H1 (cell line): Measurements from ENCODE around the gene UHRF1. TPM values are rescaled to one million over a fixed set of nuclear protein-coding genes. Genes with fewer than 3 reads are reported as not detected.

Source experiments
- CTCF ChIA-PET: fragments of 300-600 bp; sonication (Branson Sonifier 250); formaldehyde crosslinking; loops from one replicate; lab custom pipeline; 2021; ENCODE audit not compliant: partially characterized antibody; lab: Charles Lee
- POLR2A ChIA-PET: fragments of 300-600 bp; sonication (Branson Sonifier 250); formaldehyde crosslinking; loops from one replicate; lab custom pipeline; 2021; ENCODE audit warnings: inconsistent platforms; ENCODE audit not compliant: partially characterized antibody; lab: Charles Lee
- DNase-seq, 2 experiments: peaks; one replicate each; pipeline versions ENCODE4 v3.0.0 to v3.0.0-alpha.2; 2010 to 2022; ENCODE audit warnings: low spot score in 2 of 2, low read depth in 1 of 2, mixed read lengths in 1 of 2
- FAIRE-seq: peaks from 2 replicates; lab custom pipeline; 2011; peaks lifted over from hg19 to GRCh38; lab: Jason Lieb, UNC
- H2AFZ ChIP-seq: 2 replicates; pipeline ENCODE4 v1.8.1; 2012; ENCODE audit warnings: low read length, inconsistent platforms
- H2AK5ac ChIP-seq: 2 replicates; pipeline ENCODE4 v1.6.1; 2013; ENCODE audit warnings: low read depth, low read length
- H2BK120ac ChIP-seq: replicated peaks from 2 replicates; pipeline ENCODE3; 2013; ENCODE audit warnings: low read depth, low read length, inconsistent platforms
- H2BK12ac ChIP-seq: 2 replicates; pipeline ENCODE4 v1.6.1; 2013; ENCODE audit warnings: low read depth, low read length
- H2BK15ac ChIP-seq: 2 replicates; pipeline ENCODE4 v1.6.1; 2013; ENCODE audit warnings: low read length
- H2BK20ac ChIP-seq: 2 replicates; pipeline ENCODE4 v1.6.1; 2013; ENCODE audit warnings: low read length
- H2BK5ac ChIP-seq: 2 replicates; pipeline ENCODE4 v1.6.1; 2013; ENCODE audit warnings: low read depth, low read length
- H3K14ac ChIP-seq: 2 replicates; pipeline ENCODE4 v1.6.1; 2013; ENCODE audit warnings: inconsistent platforms; ENCODE audit not compliant: insufficient read length
- H3K18ac ChIP-seq: 2 replicates; pipeline ENCODE4 v1.6.1; 2013; ENCODE audit warnings: low read length; ENCODE audit errors: extremely low read depth
- H3K23ac ChIP-seq: 2 replicates; pipeline ENCODE4 v1.6.1; 2013; ENCODE audit warnings: inconsistent platforms; ENCODE audit not compliant: insufficient read length
- H3K23me2 ChIP-seq: 2 replicates; pipeline ENCODE4 v1.6.1; 2013; ENCODE audit warnings: low read depth, low read length
- H3K27ac ChIP-seq: 2 replicates; pipeline ENCODE4 v1.6.1; 2011; ENCODE audit warnings: low read depth, low read length, inconsistent platforms
- H3K27me3 ChIP-seq, 4 experiments: replicated peaks in 1 of 4; 1 replicate in 1 of 4; 2 replicates in 3 of 4; pipeline versions ENCODE4 v1.6.1 to v1.8.1; 2011 to 2013; ENCODE audit warnings: low read length in 3 of 4, mild to moderate bottlenecking in 3 of 4, inconsistent platforms in 2 of 4, mixed read lengths in 2 of 4, moderate library complexity in 1 of 4; ENCODE audit not compliant: control insufficient read depth in 3 of 4, insufficient read depth in 3 of 4; ENCODE audit errors: extremely low read depth in 1 of 4
- H3K36me3 ChIP-seq, 4 experiments: 2 replicates each; pipeline versions ENCODE4 v1.6.1 to v1.8.1; 2011 to 2013; ENCODE audit warnings: mild to moderate bottlenecking in 4 of 4, low read length in 3 of 4, moderate library complexity in 2 of 4, control low read depth in 1 of 4, inconsistent platforms in 1 of 4; ENCODE audit not compliant: insufficient read depth in 4 of 4, control insufficient read depth in 2 of 4
- H3K4ac ChIP-seq: replicated peaks from 2 replicates; pipeline ENCODE3; 2013; ENCODE audit warnings: low read length, low read depth, mixed read lengths, inconsistent platforms; ENCODE audit not compliant: insufficient read length
- H3K4me1 ChIP-seq, 4 experiments: replicated peaks in 1 of 4; 1 replicate in 1 of 4; 2 replicates in 3 of 4; pipeline versions ENCODE4 v1.6.1 to v1.8.1; 2011 to 2013; ENCODE audit warnings: low read length in 3 of 4, inconsistent platforms in 2 of 4, mixed read lengths in 1 of 4; ENCODE audit not compliant: insufficient read depth in 4 of 4, control insufficient read depth in 3 of 4
- H3K4me2 ChIP-seq, 2 experiments: 2 replicates each; pipeline versions ENCODE4 v1.6.1 to v1.8.1; 2011 to 2013; ENCODE audit warnings: low read depth in 2 of 2, low read length in 2 of 2, control low read depth in 1 of 2, inconsistent platforms in 1 of 2, mild to moderate bottlenecking in 1 of 2; ENCODE audit not compliant: insufficient read depth in 1 of 2
- H3K4me3 ChIP-seq, 4 experiments: fragments of 200-600, 300-600 bp in 1 of 4; sonication (generic), shearing (Covaris generic), sonication (Bioruptor Twin) in 1 of 4; 2 replicates each; pipeline versions ENCODE4 v1.5.1 to v1.8.1; 2011 to 2016; ENCODE audit warnings: low read length in 4 of 4, low read depth in 3 of 4, control low read depth in 2 of 4, inconsistent platforms in 2 of 4, mild to moderate bottlenecking in 2 of 4, mixed read lengths in 1 of 4, moderate library complexity in 1 of 4; ENCODE audit not compliant: insufficient read depth in 2 of 4; ENCODE audit errors: extremely low read depth in 1 of 4
- H3K56ac ChIP-seq: replicated peaks from 2 replicates; pipeline ENCODE3; 2013; ENCODE audit warnings: low read depth, mild to moderate bottlenecking, mixed read lengths, low read length, inconsistent platforms; ENCODE audit not compliant: insufficient read length
- H3K79me1 ChIP-seq: 2 replicates; pipeline ENCODE4 v1.6.1; 2013; ENCODE audit warnings: low read depth, low read length, control low read depth
- H3K79me2 ChIP-seq, 2 experiments: 2 replicates each; pipeline versions ENCODE4 v1.6.1 to v1.8.1; 2012 to 2013; ENCODE audit warnings: low read length in 2 of 2, mild to moderate bottlenecking in 2 of 2, inconsistent platforms in 1 of 2; ENCODE audit not compliant: insufficient read depth in 2 of 2, control insufficient read depth in 1 of 2
- H3K9ac ChIP-seq, 4 experiments: replicated peaks in 1 of 4; 1 replicate in 1 of 4; 2 replicates in 3 of 4; pipeline versions ENCODE4 v1.6.1 to v1.8.1; 2011 to 2013; ENCODE audit warnings: low read depth in 3 of 4, low read length in 3 of 4, control low read depth in 2 of 4, mild to moderate bottlenecking in 2 of 4, moderate library complexity in 2 of 4, inconsistent platforms in 1 of 4; ENCODE audit errors: extremely low read depth in 1 of 4
- H3K9me3 ChIP-seq, 2 experiments: 2 replicates each; pipeline versions ENCODE4 v1.6.1 to v1.8.1; 2012 to 2013; ENCODE audit warnings: mild to moderate bottlenecking in 2 of 2, moderate library complexity in 2 of 2, control low read depth in 1 of 2, inconsistent platforms in 1 of 2, low read depth in 1 of 2, low read length in 1 of 2, mixed read lengths in 1 of 2; ENCODE audit not compliant: insufficient read depth in 2 of 2
- H4K20me1 ChIP-seq, 2 experiments: replicated peaks in 1 of 2; 2 replicates each; pipeline versions ENCODE3 to v1.8.1; 2011 to 2013; ENCODE audit warnings: inconsistent platforms in 2 of 2, low read length in 2 of 2, mild to moderate bottlenecking in 1 of 2; ENCODE audit not compliant: insufficient read depth in 2 of 2, control insufficient read depth in 1 of 2
- H4K5ac ChIP-seq: 2 replicates; pipeline ENCODE4 v1.6.1; 2013; ENCODE audit warnings: low read length, low read depth, mixed read lengths, inconsistent platforms; ENCODE audit not compliant: insufficient read length
- H4K8ac ChIP-seq: 2 replicates; pipeline ENCODE4 v1.8.0; 2013; ENCODE audit warnings: mild to moderate bottlenecking, moderate library complexity, low read length, inconsistent platforms; ENCODE audit not compliant: insufficient read depth; ENCODE audit errors: extremely low read depth
- H4K91ac ChIP-seq: replicated peaks from 2 replicates; pipeline ENCODE3; 2013; ENCODE audit warnings: low read length, mixed read lengths, inconsistent platforms; ENCODE audit not compliant: insufficient read length
- BRCA1 ChIP-seq: IDR thresholded peaks from 2 replicates; pipeline ENCODE4 v1.6.1; 2012; ENCODE audit warnings: low read depth, low read length, improper control_type of control experiment
- CREB1 ChIP-seq: IDR thresholded peaks from 2 replicates; pipeline ENCODE4 v1.6.1; 2012; ENCODE audit warnings: inconsistent platforms
- CTBP2 ChIP-seq: IDR thresholded peaks from 2 replicates; pipeline ENCODE4 v1.7.0; 2011; ENCODE audit warnings: borderline replicate concordance, mild to moderate bottlenecking, moderate library complexity, mixed read lengths, low read length; ENCODE audit not compliant: insufficient read depth, insufficient read length
- EZH2 ChIP-seq: fragments of 200-600 bp; sonication (generic); IDR thresholded peaks from 2 replicates; pipeline ENCODE4 v1.7.1; 2012; ENCODE audit warnings: low read depth, mild to moderate bottlenecking, moderate library complexity, low read length, inconsistent platforms; ENCODE audit not compliant: severe bottlenecking
- FOSL1 ChIP-seq: IDR thresholded peaks from 2 replicates; pipeline ENCODE4 v1.6.1; 2011; ENCODE audit warnings: mild to moderate bottlenecking, low read depth, low read length, moderate library complexity; ENCODE audit not compliant: insufficient read depth
- KDM1A ChIP-seq: fragments of 200-600, 300-600 bp; sonication (generic); IDR thresholded peaks from 2 replicates; pipeline ENCODE4 v1.7.1; 2016; ENCODE audit warnings: mild to moderate bottlenecking, low read length, borderline replicate concordance
- MAX ChIP-seq: IDR thresholded peaks from 2 replicates; pipeline ENCODE4 v1.6.1; 2012; ENCODE audit warnings: inconsistent platforms
- NANOG ChIP-seq: IDR thresholded peaks from 2 replicates; pipeline ENCODE4 v1.6.1; 2011; ENCODE audit warnings: low read length, low read depth, mild to moderate bottlenecking, inconsistent platforms; ENCODE audit not compliant: insufficient read depth, poor library complexity, severe bottlenecking
- PHF8 ChIP-seq: fragments of 200-600 bp; sonication (generic); conservative IDR thresholded peaks from 2 replicates; pipeline ENCODE4 v1.7.1; 2012; ENCODE audit warnings: low read depth, mild to moderate bottlenecking, inconsistent platforms, low read length, moderate library complexity
- RXRA ChIP-seq: IDR thresholded peaks from 2 replicates; pipeline ENCODE4 v1.6.1; 2011; ENCODE audit warnings: low read depth, mild to moderate bottlenecking, low read length, moderate library complexity; ENCODE audit not compliant: insufficient read depth
- SIN3A ChIP-seq, 2 experiments: IDR thresholded peaks in 1 of 2; conservative IDR thresholded peaks in 1 of 2; 2 replicates each; pipeline ENCODE4 v1.6.1; 2011 to 2012; ENCODE audit warnings: low read length in 2 of 2, improper control_type of control experiment in 1 of 2, low read depth in 1 of 2, mild to moderate bottlenecking in 1 of 2
- TCF12 ChIP-seq: IDR thresholded peaks from 2 replicates; pipeline ENCODE4 v1.6.1; 2011; ENCODE audit warnings: low read depth, mild to moderate bottlenecking, low read length
- WGBS, 2 experiments: shearing (Covaris generic) in 1 of 2; methylation state at CpG; one replicate each; pipeline versions ENCODE4 v1.1.6 to v1.1.7; 2013 to 2015; ENCODE audit warnings: low lambda C conversion rate in 2 of 2, mixed read lengths in 2 of 2, inconsistent platforms in 1 of 2, low coverage in 1 of 2, missing lambda C conversion rate in 1 of 2; ENCODE audit not compliant: insufficient replicate concordance in 2 of 2, insufficient coverage in 1 of 2, insufficient read length in 1 of 2; ENCODE audit errors: extremely low coverage in 1 of 2, missing lambda C conversion rate in 1 of 2; 5-methylcytosine and 5-hydroxymethylcytosine counted together
- polyA plus RNA-seq, 7 experiments: library from polyadenylated mRNA; depleted of rRNA in 3 of 7; stranded (reverse) in 5 of 7; unstranded in 2 of 7; fragments of >200 nt in 5 of 7; fragments of 200-250 nt in 2 of 7; gene quantifications; 1 replicate in 5 of 7; 2 replicates in 1 of 7; 4 replicates in 1 of 7; pipeline versions ENCODE4 v1.2.1 to v1.2.3, GENCODE V29; 2011 to 2013; ENCODE audit warnings: missing spikeins in 2 of 7, mixed read lengths in 2 of 7
- total RNA-seq: library from RNA; stranded (reverse); fragmentation: NEBNext Ultra II Directional; extraction: Animal tissue kit (Norgen Biotek cat#: 25700); gene quantifications from 2 replicates; pipeline ENCODE4 v1.2.1, GENCODE V29; 2021

Gene UHRF1
- total and polyA plus RNA-seq, 2 of the 8 experiments (the other 6 are each of a cell fraction or from before 2014, with no cell fraction given): 14.7 to 65.8 TPM

GRCh38 chr19:4868286-4868834 is 40.9 kb upstream of the UHRF1 start:
- Histone ChIP-seq H2AK5ac (no peak overlapping the region), H3K23ac (no peak overlapping the region), H4K20me1 (peaks cover 0 to 7% of the 10 kb centered on the region in 2 experiments), H3K4me2 (0 out of 4 replicates have a peak overlapping the region, but pooled peaks of 1 of the 2 experiments have one; percentile 21), H3K4me1 (peaks cover 0 to 5% (median 2%) of the 10 kb centered on the region in 4 experiments; a peak in 3 of 7 replicates), H4K8ac (no peak overlapping the region), H4K91ac (no peak overlapping the region), H3K4me3 (no peak overlapping the region), H3K79me2 (peaks cover 0 to 6% of the 10 kb centered on the region in 2 experiments; a peak in 2 of 4 replicates), H2BK120ac (no peak overlapping the region), H3K4ac (no peak overlapping the region), H4K5ac (no peak overlapping the region), H3K79me1 (peaks cover 3% of the 10 kb centered on the region; the same call in 1 of the 2 replicates), H3K18ac (no peak overlapping the region), H3K56ac (no peak overlapping the region), H2BK5ac (no peak overlapping the region), H3K27ac (no peak overlapping the region), H2BK12ac (no peak overlapping the region), H3K9me3 (no peaks in the 10 kb centered on the region), H3K14ac (no peak overlapping the region), H2BK20ac (no peak overlapping the region), H3K9ac (no peak overlapping the region), H2BK15ac (no peak overlapping the region), H2AFZ (no peak overlapping the region), H3K27me3 (no peaks in the 10 kb centered on the region), H3K36me3 (no peaks in the 10 kb centered on the region), H3K23me2 (no peaks in the 10 kb centered on the region; the same call in 1 of the 2 replicates)
- CTCF ChIA-PET: interaction anchor here (0.6 to 5.1 kb wide), 9 partner anchors 15 to 300 kb away, joined by 3 to 44 read pairs (median 6); no protein-coding TSS in a partner anchor
- POLR2A ChIA-PET: interaction anchor here (0.5 to 1.4 kb wide), 4 partner anchors 25 to 118 kb away, joined by 3 to 5 read pairs (median 4); no protein-coding TSS in a partner anchor
- FAIRE-seq (no peak), DNase-seq (no peak)
- 85% methylated on average over 10 of the region's 10 CpGs; no CpG with 5 or more reads in 1 of the 2 experiments for WGBS, 2 experiments
- TF ChIP-seq KDM1A (no peak), TCF12 (no peak), FOSL1 (no peak), NANOG (no peak), EZH2 (no peak), PHF8 (no peak), MAX (no peak), SIN3A (conservative IDR thresholded peaks at IDR 0.05 in 1 of 2, IDR thresholded peaks at IDR 0.05 in 1 of 2; ENCODE audit: low read depth in 1 of 2, low read length in 2 of 2) (no peak), CREB1 (no peak), CTBP2 (no peak), BRCA1 (no peak), RXRA (no peak)
